Mucosa of descending colon (tissue), 3 donors: ENCODE measurements around the gene CLASP2. TPM values are rescaled to one million over a fixed set of nuclear protein-coding genes. Genes with fewer than 3 reads are reported as not detected.
"Not testable (repeated sequence)": the region's sequence is repeated elsewhere in the genome, so short reads cannot be mapped to it uniquely, and the experiment has no call there.

Experiments
- ATAC-seq: fragments of 200-7000 bp; cut with Tn5 transposase; one replicate; pipeline ENCODE4 v1.9.1; 2020; ENCODE audit warnings: mild to moderate bottlenecking, moderate library complexity
- DNase-seq, 3 donors: peaks; one replicate each; pipeline ENCODE4 v3.0.0-alpha.2; 2020
- H3K36me3 ChIP-seq: fragments of 200-600 bp; one replicate; pipeline ENCODE4 v1.8.0; 2021; ENCODE audit warnings: low read depth, mild to moderate bottlenecking
- H3K4me1 ChIP-seq: fragments of 200-600 bp; one replicate; pipeline ENCODE4 v1.8.0; 2021; ENCODE audit warnings: low read depth, mild to moderate bottlenecking
- H3K4me3 ChIP-seq: fragments of 200-600 bp; one replicate; pipeline ENCODE4 v1.8.0; 2021; ENCODE audit warnings: mild to moderate bottlenecking
- H3K9me3 ChIP-seq: fragments of 200-600 bp; one replicate; pipeline ENCODE4 v1.8.0; 2021; ENCODE audit warnings: mild to moderate bottlenecking
- intact Hi-C, 2 donors: fragments of 100-400 bp; cut with DNase I in 1 of 2; cut with micrococcal nuclease in 1 of 2; formaldehyde crosslinking; loops; one replicate each; pipeline versions ENCODE4 v1.11.0 to v1.11.1; 2022; cut with DNase I, micrococcal nuclease
- total RNA-seq, 3 donors: library from RNA; stranded (reverse); fragmentation: NEBNext Ultra II Directional in 2 of 3; extraction: Animal tissue kit (Norgen Biotek cat#: 25700) in 2 of 3; gene quantifications; one replicate each; pipeline versions ENCODE4 v1.2.1 to v1.2.4, GENCODE V29; 2021 to 2023
- TF ChIP-seq, protein P1 (sequence below): fragments of 200-600 bp; IDR thresholded peaks from one replicate; pipeline ENCODE4 v1.8.0; 2022; ENCODE audit warnings: antibody characterized with exemption, mild to moderate bottlenecking
- donor health status: DM: no; HTN: no; CAD: no; lungs with moderate emphysema.
- donor health status: DM: no; HTN: no; CAD: no.
- donor health status: DM: no; HTN: yes; CAD: no.

The CLASP2 gene
- total RNA-seq, 3 donors from 2014 or later = 33.6 to 66.6 (median 44.5) TPM

DNA sequence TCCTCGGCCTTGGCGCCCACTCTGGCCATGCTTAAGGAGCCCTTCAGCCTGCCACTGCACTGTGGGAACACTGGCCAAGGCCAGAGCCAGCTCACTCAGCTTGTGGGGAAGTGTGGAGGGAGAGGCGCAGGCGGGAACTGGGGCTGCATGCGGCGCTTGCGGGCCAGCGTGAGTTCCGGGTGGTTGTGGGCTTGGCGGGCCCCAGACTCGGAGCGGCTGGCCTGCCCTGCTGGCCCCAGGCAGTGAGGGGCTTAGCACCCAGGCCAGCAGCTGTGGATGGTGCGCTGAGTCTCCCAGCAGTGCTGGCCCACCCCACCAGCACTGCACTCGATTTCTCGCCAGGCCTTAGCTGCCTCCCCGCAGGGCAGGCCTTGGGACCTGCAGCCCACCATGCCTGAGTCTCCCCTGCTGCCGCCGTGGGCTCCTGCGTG lies 264.7 kb downstream of the CLASP2 start:
- no peak for DNase-seq
- H3K9me3 ChIP-seq = peaks cover 2% of the 10 kb centered on the region
- no peak for ATAC-seq
- no peak overlapping the region for H3K4me3 ChIP-seq
- intact Hi-C loops = no loop called here
- H3K4me1 ChIP-seq = no peaks in the 10 kb centered on the region
- TF ChIP-seq, protein P1, sequence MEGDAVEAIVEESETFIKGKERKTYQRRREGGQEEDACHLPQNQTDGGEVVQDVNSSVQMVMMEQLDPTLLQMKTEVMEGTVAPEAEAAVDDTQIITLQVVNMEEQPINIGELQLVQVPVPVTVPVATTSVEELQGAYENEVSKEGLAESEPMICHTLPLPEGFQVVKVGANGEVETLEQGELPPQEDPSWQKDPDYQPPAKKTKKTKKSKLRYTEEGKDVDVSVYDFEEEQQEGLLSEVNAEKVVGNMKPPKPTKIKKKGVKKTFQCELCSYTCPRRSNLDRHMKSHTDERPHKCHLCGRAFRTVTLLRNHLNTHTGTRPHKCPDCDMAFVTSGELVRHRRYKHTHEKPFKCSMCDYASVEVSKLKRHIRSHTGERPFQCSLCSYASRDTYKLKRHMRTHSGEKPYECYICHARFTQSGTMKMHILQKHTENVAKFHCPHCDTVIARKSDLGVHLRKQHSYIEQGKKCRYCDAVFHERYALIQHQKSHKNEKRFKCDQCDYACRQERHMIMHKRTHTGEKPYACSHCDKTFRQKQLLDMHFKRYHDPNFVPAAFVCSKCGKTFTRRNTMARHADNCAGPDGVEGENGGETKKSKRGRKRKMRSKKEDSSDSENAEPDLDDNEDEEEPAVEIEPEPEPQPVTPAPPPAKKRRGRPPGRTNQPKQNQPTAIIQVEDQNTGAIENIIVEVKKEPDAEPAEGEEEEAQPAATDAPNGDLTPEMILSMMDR = no peak
- no peaks in the 10 kb centered on the region for H3K36me3 ChIP-seq

DNA sequence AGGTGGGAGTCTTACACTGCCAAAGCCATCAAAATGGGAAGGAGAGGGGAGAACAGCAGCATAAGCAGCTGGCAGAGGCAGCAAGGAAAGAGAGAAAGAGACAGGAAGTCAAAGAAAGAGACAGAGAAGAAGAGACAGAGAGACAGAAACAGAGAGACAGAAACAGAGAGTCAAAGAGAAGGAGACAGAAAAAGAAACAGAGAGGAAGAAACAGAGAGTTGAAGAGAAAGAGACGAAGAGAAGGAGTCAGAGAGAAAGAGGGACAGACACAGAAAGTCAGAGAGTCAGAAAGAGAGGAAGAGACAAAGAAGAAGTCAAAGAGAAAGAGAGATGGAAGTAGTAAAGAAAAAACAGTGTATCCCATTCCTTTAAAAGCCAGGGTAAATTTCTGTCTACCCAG lies 266.1 kb downstream of the CLASP2 start:
- H3K4me3 ChIP-seq, H3K4me1 ChIP-seq, ATAC-seq, intact Hi-C loops, DNase-seq, H3K9me3 ChIP-seq, H3K36me3 ChIP-seq: not testable (repeated sequence)

DNA sequence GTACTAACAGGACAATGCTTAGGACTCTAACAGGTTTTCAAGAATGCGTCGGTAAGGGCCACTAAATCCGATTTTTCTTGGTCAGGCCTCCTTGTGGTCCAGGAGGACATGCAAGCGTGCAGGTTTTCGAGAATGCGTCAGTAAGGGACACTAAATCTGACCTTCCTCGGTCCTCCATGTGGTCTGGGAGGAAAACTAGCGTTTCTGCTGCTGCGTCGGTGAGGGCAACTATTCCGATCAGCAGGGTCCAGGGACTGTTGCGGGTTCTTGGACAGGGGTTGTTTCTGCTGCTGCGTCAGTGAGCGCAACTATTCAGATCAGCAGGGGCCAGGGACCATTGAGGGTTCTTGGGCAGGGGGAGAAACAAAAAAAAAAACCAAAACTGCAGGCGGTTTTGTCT lies 270.1 kb downstream of the CLASP2 start:
- no peaks in the 10 kb centered on the region for H3K4me1 ChIP-seq
- H3K9me3 ChIP-seq = no peaks in the 10 kb centered on the region
- no peaks in the 10 kb centered on the region for H3K36me3 ChIP-seq
- no peak overlapping the region for H3K4me3 ChIP-seq
- ATAC-seq (no peak), DNase-seq (no peak)
- intact Hi-C loops = no loop called here
- TF ChIP-seq, protein P1 = no peak

DNA sequence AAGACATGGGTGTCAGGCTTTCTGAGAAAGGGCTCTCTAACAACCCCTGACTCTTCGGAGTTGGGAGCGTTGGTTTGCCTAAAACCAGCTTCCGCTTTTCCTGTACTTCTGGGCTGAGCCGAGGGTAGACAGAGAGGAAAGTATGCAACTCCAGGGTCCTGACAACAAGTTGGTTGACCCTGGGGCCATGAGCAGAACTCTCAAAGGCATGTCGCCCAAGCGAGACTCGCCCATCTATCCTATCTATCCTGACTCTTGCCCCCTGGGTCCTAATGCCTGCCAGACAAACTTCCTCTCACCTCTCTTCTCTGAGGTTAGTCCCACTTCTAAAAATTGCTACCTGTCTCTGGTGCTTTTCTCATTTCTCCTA lies 270.8 kb downstream of the CLASP2 start:
- H3K4me3 ChIP-seq, DNase-seq, ATAC-seq, H3K36me3 ChIP-seq, H3K4me1 ChIP-seq, H3K9me3 ChIP-seq, intact Hi-C loops: not testable (repeated sequence)

Other genes starting within 250 kb of the CLASP2 start
- gene PDCD6IP, start 80.4 kb upstream of the CLASP2 start, total RNA-seq = 100 to 1,000 TPM; 305 to 521 (median 428) TPM